DLD1 (cell line): ENCODE results near the gene OSM.
"Not testable (repeated sequence)": the region's sequence is repeated elsewhere in the genome, so short reads cannot be mapped to it uniquely, and the experiment has no call there.

Experiments
- in situ Hi-C: cut with HindIII; loops from 2 replicates; pipeline ENCODE4 v1.10.0; 2017; ENCODE audit warnings: low sequenced_read_pairs

The OSM gene

GRCh38 chr22:30230330-30230729 lies 36.3 kb downstream of the OSM start:
- in situ Hi-C loops = no loop called here

DNA sequence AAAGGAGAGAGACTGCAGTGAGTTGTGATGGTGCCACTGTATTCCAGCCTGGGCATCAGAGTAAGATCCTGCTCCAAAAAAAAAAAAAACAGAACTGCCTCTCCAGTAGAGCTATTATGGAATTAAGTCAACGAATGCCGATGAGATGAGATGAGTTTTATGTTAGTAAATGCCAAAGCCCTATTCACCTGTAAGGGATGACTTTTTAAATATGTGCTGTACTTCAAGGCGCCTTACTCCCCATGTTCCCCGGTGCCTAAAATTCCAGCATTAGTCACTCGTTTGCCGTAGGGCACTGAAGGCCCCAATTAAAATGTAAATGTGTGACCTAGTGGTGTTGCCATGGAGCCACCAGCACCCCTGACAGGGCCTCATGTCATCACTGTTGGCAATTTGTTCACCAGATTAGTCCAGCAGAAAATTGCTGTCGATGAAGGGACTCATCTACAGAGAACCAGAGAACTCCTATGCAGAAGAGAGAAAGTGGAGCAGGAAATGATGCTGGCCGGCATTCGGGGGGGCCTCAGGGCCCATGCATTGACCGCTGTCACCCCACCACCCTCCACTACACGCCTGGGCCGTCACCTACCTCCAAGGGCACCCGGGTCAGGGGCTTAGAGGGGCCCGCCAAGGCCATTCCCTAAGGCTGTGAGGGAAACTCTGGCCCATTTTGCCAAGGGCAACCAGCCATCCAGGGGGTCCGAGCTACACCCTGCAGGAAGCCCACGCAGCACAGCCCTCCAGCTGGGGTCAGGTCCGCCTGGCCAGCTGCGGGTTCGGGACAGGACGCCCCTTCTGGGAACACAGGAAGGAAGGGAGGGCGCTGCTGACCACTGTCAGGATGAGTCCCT lies 37.9 kb downstream of the OSM start:
- in situ Hi-C loops = no loop called here

- in situ Hi-C loops = no loop called here
These were observed 39.0 kb downstream of the OSM start for GRCh38 chr22:30227438-30228228.

DNA sequence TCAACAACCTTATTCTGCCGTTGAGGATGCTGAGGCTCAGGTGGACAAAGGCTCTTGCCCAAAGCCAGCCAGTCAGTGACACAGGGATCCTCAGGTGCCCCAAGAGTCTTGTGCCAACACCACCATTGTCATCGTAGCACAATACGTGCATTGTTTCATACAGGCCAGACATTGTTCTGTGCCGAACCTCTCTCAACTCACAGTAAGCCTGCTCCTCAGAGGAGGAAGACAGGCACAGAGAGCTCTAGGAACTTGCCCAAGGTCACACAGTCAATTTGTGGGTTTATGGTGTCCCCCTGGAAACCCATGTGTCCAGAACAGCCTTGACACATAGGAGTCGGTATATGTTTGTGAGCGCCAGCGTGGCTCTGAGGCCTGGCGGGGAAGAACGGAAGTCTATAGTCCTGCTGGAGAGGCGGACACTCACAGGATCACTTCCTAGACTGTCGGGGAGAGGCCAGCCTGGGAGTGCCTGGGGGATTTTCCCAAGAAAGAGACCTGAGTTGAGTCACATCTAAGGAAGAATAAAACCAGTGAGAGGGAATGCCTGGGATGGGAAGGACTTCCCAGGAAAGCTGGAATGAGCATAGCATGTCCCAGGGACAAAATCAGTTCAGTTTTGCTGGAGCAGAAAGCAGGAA lies 40.3 kb downstream of the OSM start:
- in situ Hi-C loops = no loop called here

DNA sequence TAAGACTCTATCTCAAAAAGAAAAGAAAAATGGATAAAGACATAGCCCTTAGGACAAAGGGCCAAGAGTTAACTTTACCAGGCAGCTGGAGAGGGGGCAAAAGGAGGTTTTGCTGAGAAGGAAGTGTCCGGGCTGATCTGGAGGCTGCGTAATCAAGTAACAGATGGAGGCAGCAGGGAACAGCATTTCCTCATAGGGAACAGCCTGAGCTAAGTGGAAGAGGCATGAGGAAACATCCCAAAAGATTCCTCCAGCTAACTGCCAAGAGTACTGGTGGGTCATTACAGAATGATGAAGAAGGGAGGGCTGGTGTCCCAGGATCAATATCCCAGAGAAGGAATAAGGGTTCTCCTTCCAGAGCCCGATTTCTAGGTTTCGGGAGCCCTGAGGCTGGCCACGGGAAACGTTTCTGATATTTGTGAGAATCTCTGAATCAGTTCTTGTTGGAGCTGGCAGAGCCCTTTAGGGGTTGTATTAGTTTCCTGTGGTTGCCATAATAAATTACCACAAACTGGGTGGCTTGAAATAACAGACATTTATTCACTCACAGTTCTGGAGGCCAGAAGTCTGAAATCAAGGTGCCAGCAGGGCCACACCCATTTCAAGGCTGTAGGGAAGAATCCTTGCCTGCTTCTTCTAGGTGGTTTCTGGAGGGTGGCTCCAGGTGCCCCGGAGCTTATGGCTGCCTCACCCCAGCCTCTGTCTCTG lies 41.3 kb downstream of the OSM start:
- in situ Hi-C loops = no loop called here

DNA sequence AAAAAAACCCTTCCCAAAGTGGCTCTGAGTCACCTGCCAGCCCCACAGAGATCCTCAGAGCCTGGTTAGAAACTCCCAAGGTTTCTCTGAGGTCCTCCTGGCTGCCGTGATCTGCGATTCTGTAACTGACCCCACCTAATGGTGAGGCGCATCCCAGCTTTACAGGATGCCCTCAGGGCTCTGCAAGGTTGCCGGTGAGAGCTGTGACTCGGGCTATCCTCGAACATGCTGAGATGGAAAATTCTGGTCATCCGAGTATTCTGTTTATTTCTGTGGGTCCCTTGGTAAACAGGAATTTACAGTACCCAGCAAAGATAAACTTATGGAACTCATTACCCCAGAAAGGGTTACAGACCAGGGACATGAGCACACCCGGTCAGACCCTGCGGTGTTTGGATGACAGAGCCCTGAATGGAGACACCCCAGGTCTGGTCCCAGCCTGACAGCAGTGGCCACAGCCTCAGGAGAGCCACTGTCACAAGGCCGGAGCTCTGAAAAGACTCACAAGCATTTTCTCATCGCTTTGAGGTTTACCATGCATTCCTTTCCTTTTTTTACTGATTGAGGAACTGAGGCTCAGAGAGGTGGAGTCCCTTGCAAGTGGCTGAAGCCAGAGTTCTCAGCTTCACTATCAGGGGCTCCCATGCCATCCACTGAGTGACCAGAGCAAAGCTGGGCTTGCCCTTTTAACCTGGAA lies 42.3 kb downstream of the OSM start:
- in situ Hi-C loops = no loop called here

- in situ Hi-C loops = no loop called here
These were observed 43.3 kb downstream of the OSM start for GRCh38 chr22:30223303-30223702.

DNA sequence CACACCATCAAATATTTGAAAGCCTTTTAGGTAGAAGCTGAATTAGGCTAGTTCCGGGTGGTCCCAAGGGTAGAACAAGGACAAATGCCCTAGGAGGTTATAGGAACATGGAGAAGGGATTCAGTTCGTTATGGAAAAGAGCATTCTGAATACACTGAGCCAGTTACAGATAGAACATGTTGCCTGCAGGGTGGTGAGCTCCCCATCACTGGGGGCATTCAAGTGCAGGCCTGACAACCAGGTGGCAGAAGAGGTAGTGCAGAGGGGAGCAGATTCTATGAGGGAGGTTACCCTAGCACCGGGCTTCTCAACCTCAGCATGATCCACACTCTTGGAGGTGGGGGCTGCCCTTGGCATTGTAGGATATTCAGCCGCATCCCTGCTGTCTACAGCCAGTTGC lies 44.3 kb downstream of the OSM start:
- in situ Hi-C loops = no loop called here

- in situ Hi-C loops = no loop called here
These were observed 45.3 kb downstream of the OSM start for GRCh38 chr22:30221121-30221992.

DNA sequence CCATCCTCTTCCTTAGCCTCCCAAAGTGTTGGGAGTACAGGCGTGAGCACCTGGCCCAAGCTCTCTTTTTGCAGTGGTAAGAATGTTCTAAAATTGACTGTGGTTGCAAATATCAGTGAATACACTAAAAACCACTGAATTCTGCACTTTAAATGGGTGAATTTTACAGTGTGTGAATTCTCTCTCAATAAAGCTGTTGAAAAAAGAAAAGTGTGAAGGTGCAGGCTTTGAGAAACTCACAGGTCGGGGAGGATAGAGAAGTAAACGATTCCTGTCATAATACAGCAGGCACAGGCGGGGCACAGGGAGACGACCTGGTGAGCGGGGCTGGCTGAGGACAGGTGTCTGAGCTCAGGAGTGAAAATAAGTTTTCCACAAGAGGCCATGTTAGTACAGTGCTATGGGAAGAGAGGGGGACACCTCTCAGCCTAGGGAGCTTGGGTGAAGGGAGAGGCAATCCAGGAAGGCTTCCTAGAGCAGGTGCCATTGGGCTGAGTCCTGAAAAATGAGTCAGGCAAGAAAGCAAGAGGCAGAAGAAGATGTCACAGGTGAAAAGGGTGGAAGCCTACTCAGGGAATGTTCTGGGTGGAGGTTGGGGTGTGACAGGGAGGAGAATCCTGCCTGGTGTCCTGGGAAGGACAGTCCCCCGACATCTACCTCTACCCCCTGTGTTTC lies 46.2 kb downstream of the OSM start:
- in situ Hi-C loops = no loop called here

DNA sequence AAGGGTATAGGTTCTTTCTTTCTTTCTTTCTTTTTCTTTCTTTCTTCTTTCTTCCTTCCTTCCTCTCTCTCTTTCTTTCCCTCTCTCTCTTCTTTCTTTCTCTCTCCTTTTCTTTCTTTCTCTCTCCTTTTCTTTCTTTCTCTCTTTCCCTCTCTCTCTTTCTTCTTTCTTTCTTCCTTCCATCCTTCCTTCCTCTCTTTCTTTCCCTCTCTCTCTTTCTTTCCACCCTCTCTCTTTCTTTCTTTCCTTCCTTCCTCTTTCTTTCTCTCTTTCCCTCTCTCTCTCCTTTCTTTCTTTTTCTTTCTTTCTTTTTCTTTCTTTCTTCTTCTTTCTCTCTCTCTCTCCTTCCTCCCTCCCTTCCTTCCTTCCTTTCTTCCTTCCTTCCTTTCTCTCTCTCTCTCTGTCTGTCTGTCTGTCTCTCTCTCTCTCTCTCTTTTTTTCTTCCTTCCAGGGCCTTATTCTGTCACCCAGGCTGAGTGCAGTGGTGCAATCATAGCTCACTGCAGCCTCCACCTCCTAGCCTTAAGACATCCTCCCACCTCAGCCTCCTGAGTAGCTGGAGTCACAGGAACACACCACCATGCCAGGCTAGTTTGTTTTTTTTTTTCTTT lies 46.9 kb downstream of the OSM start:
- in situ Hi-C loops = no loop called here

GRCh38 chr22:30219049-30219654 lies 47.5 kb downstream of the OSM start:
- in situ Hi-C loops = no loop called here

- in situ Hi-C loops = no loop called here
These were observed 48.7 kb downstream of the OSM start for GRCh38 chr22:30217698-30218560.

DNA sequence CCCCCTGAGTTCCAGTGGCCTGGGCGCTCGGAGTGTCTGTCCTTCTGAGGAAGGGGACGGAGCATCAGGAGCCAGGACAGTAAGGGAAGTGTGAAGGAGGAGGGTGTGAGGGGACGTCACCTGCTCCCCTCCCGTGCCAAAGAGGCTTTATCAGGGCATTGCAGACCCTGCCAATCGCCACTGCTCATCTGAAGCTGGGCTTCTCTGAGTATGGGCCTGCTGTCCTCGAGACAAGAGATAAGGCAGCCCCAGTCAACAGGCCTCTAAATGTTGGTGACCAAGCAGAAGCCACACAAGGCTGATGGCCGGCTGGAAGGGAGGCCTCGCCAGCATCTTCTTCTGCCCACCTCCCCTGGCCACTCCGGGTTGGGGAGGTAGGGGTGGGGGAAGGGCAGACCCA lies 49.9 kb downstream of the OSM start:
- in situ Hi-C loops = no loop called here

- in situ Hi-C loops = not testable (repeated sequence)
These were observed 50.4 kb downstream of the OSM start for GRCh38 chr22:30216272-30216671.

- in situ Hi-C loops = no loop called here
These were observed 51.8 kb downstream of the OSM start for GRCh38 chr22:30214703-30215407.
